ENCODE measurements around the gene PRELID2. TPM values are rescaled to one million over a fixed set of nuclear protein-coding genes. Genes with fewer than 3 reads are reported as not detected.
"Not testable (repeated sequence)": the region's sequence is repeated elsewhere in the genome, so short reads cannot be mapped to it uniquely, and the experiment has no call there.

Gene PRELID2
- total RNA-seq, 1 donor from 2014 or later: 58.1 TPM

- no peak for DNase-seq (ENCODE audit: low spot score)
Measured at GRCh38 chr5:145743396-145744061, 91.6 kb downstream of the PRELID2 start.

GRCh38 chr5:145739843-145740242, 95.3 kb downstream of the PRELID2 start:
- no peak for DNase-seq (ENCODE audit: low spot score)

- DNase-seq (ENCODE audit: low spot score): no peak
Measured at GRCh38 chr5:145738227-145738626, 96.9 kb downstream of the PRELID2 start.

- DNase-seq (ENCODE audit: low spot score): no peak
Measured at GRCh38 chr5:145737578-145737977, 97.6 kb downstream of the PRELID2 start.

- DNase-seq (ENCODE audit: low spot score): not testable (repeated sequence)
Measured at GRCh38 chr5:145729956-145730355, 105.2 kb downstream of the PRELID2 start.

- DNase-seq (ENCODE audit: low spot score): no peak
Measured at GRCh38 chr5:145723516-145723915, 111.6 kb downstream of the PRELID2 start.

- DNase-seq (ENCODE audit: low spot score): no peak
Measured at GRCh38 chr5:145718956-145719355, 116.2 kb downstream of the PRELID2 start.

- no peak for DNase-seq (ENCODE audit: low spot score)
Measured at GRCh38 chr5:145715412-145715811, 119.7 kb downstream of the PRELID2 start.

GRCh38 chr5:145712245-145712644, 122.9 kb downstream of the PRELID2 start:
- no peak for DNase-seq (ENCODE audit: low spot score)

GRCh38 chr5:145711417-145711816, 123.7 kb downstream of the PRELID2 start:
- no peak for DNase-seq (ENCODE audit: low spot score)

Other genes starting within 250 kb of the PRELID2 start
- not detected for gene GRXCR2, start 37.7 kb upstream of the PRELID2 start, total RNA-seq
- 106 TPM for gene SH3RF2, start 101.2 kb upstream of the PRELID2 start, total RNA-seq

Measured in mucosa of gallbladder (tissue), 1 donor.